Liver (tissue), 9 donors: Measurements from ENCODE around the gene CDH23. TPM values are rescaled to one million over a fixed set of nuclear protein-coding genes. Genes with fewer than 3 reads are reported as not detected.
A peak's percentile ranks its signal among the peaks of the same experiment; 100 is the strongest.

Experiments used
- DNase-seq: peaks from one replicate; pipeline ENCODE4 v3.0.0-alpha.2; 2017; ENCODE audit warnings: low spot score
- H3K27ac ChIP-seq, 2 donors: one replicate each; pipeline ENCODE4 v1.7.0; 2013; ENCODE audit warnings: inconsistent platforms in 2 of 2, low read length in 2 of 2, control low read depth in 1 of 2, low read depth in 1 of 2, mild to moderate bottlenecking in 1 of 2
- H3K27me3 ChIP-seq, 4 donors: one replicate each; pipeline versions ENCODE4 v1.6.1 to v1.7.0; 2013; ENCODE audit warnings: low read length in 3 of 4, inconsistent platforms in 1 of 4, mild to moderate bottlenecking in 1 of 4, moderate library complexity in 1 of 4; ENCODE audit not compliant: control insufficient read depth in 4 of 4, insufficient read depth in 4 of 4
- H3K36me3 ChIP-seq, 4 donors: one replicate each; pipeline versions ENCODE4 v1.6.1 to v1.7.0; 2013; ENCODE audit warnings: low read length in 3 of 4, mild to moderate bottlenecking in 3 of 4, low read depth in 1 of 4, moderate library complexity in 1 of 4; ENCODE audit not compliant: control insufficient read depth in 4 of 4, insufficient read depth in 3 of 4
- H3K4me1 ChIP-seq, 4 donors: one replicate each; pipeline versions ENCODE4 v1.6.1 to v1.7.0; 2013; ENCODE audit warnings: low read length in 3 of 4, mild to moderate bottlenecking in 3 of 4, moderate library complexity in 1 of 4; ENCODE audit not compliant: control insufficient read depth in 4 of 4, insufficient read depth in 4 of 4
- H3K4me3 ChIP-seq, 3 donors: one replicate each; pipeline versions ENCODE4 v1.6.1 to v1.7.0; 2013; ENCODE audit warnings: low read length in 3 of 3, control low read depth in 1 of 3, low read depth in 1 of 3, mild to moderate bottlenecking in 1 of 3
- H3K9ac ChIP-seq, 2 donors: one replicate each; pipeline ENCODE4 v1.7.0; 2013; ENCODE audit warnings: low read length in 2 of 2, mild to moderate bottlenecking in 2 of 2, moderate library complexity in 2 of 2, control low read depth in 1 of 2, low read depth in 1 of 2
- H3K9me3 ChIP-seq, 4 donors: one replicate each; pipeline versions ENCODE4 v1.6.1 to v1.7.0; 2013; ENCODE audit warnings: low read length in 3 of 4; ENCODE audit not compliant: control insufficient read depth in 4 of 4
- CTCF ChIP-seq: fragments of 150-350 bp; IDR thresholded peaks from 2 replicates; pipeline ENCODE4 v1.5.1; 2017; ENCODE audit warnings: improper control_type of control experiment, low read depth, low read length; ENCODE audit not compliant: missing input control
- EGR1 ChIP-seq, 2 donors: IDR thresholded peaks; 2 replicates each; pipeline ENCODE4 v1.6.1; 2016 to 2018; ENCODE audit warnings: antibody characterized with exemption in 2 of 2, low read depth in 2 of 2
- FOXA1 ChIP-seq: IDR thresholded peaks from 2 replicates; pipeline ENCODE4 v1.6.1; 2016; ENCODE audit warnings: antibody characterized with exemption
- FOXA2 ChIP-seq: IDR thresholded peaks from 2 replicates; pipeline ENCODE4 v1.6.1; 2016; ENCODE audit warnings: antibody characterized with exemption
- GABPA ChIP-seq, 2 donors: IDR thresholded peaks in 1 of 2; conservative IDR thresholded peaks in 1 of 2; 2 replicates each; pipeline ENCODE4 v1.6.1; 2016; ENCODE audit warnings: antibody characterized with exemption in 2 of 2, mild to moderate bottlenecking in 1 of 2, moderate library complexity in 1 of 2
- HNF4A ChIP-seq, 2 donors: conservative IDR thresholded peaks; 2 replicates each; pipeline ENCODE4 v1.6.1; 2016; ENCODE audit warnings: antibody characterized with exemption in 2 of 2, mild to moderate bottlenecking in 2 of 2
- HNF4G ChIP-seq: IDR thresholded peaks from 2 replicates; pipeline ENCODE4 v1.6.1; 2016; ENCODE audit warnings: antibody characterized with exemption
- JUND ChIP-seq, 2 donors: IDR thresholded peaks; 2 replicates each; pipeline ENCODE4 v1.6.1; 2016; ENCODE audit warnings: antibody characterized with exemption in 2 of 2
- NR2F2 ChIP-seq: IDR thresholded peaks from 2 replicates; pipeline ENCODE4 v1.6.1; 2016; ENCODE audit warnings: antibody characterized with exemption
- RAD21 ChIP-seq, 2 donors: IDR thresholded peaks; 2 replicates each; pipeline ENCODE4 v1.6.1; 2016; ENCODE audit warnings: antibody characterized with exemption in 2 of 2, mild to moderate bottlenecking in 2 of 2
- RXRA ChIP-seq, 2 donors: IDR thresholded peaks; 2 replicates each; pipeline ENCODE4 v1.6.1; 2017 to 2018; ENCODE audit warnings: antibody characterized with exemption in 2 of 2, mild to moderate bottlenecking in 1 of 2
- SP1 ChIP-seq: IDR thresholded peaks from 2 replicates; pipeline ENCODE4 v1.6.1; 2018; ENCODE audit warnings: antibody characterized with exemption, mild to moderate bottlenecking
- TAF1 ChIP-seq: conservative IDR thresholded peaks from 2 replicates; pipeline ENCODE4 v1.6.1; 2016; ENCODE audit warnings: antibody characterized with exemption, mild to moderate bottlenecking
- YY1 ChIP-seq: IDR thresholded peaks from 2 replicates; pipeline ENCODE4 v1.6.1; 2016; ENCODE audit warnings: antibody characterized with exemption, mild to moderate bottlenecking
- ZBTB33 ChIP-seq: IDR thresholded peaks from 2 replicates; pipeline ENCODE4 v1.6.1; 2016; ENCODE audit warnings: antibody characterized with exemption
- WGBS: extraction: QIAGEN DNeasy Blood & Tissue Kit; methylation state at CpG from one replicate; pipeline ENCODE4 v1.1.7; 2013; 5-methylcytosine and 5-hydroxymethylcytosine counted together
- polyA plus RNA-seq, 2 donors: library from polyadenylated mRNA; stranded (reverse) in 1 of 2; unstranded in 1 of 2; fragments of 200-250 nt in 1 of 2; fragments of >200 nt in 1 of 2; fragmentation: Nextera tagmentation in 1 of 2; extraction: Ambion mirVana in 1 of 2; gene quantifications; one replicate each; pipeline versions ENCODE4 v1.2.1 to v1.2.3, GENCODE V29; 2013 to 2015
- total RNA-seq, 2 donors: library from RNA; depleted of rRNA; stranded (reverse); fragments of >200 nt; gene quantifications; one replicate each; pipeline ENCODE4 v1.2.3, GENCODE V29; 2014
- TF ChIP-seq, protein P1 (sequence below): IDR thresholded peaks from 2 replicates; pipeline ENCODE4 v1.6.1; 2016; ENCODE audit warnings: antibody characterized with exemption
- TF ChIP-seq, protein P2 (sequence below): IDR thresholded peaks from 2 replicates; pipeline ENCODE4 v1.6.1; 2016; ENCODE audit warnings: antibody characterized with exemption, mild to moderate bottlenecking
- TF ChIP-seq, protein P3 (sequence below): IDR thresholded peaks from 2 replicates; pipeline ENCODE4 v1.6.1; 2016; ENCODE audit warnings: antibody characterized with exemption
- donor health status: healthy.
- donor health status: healthy.
- donor health status: healthy.
- donor health status: healthy.
- donor health status: healthy.

The CDH23 gene
- total and polyA plus RNA-seq, 4 donors: 1.5 to 4.7 (median 3.4) TPM

GRCh38 chr10:71406878-71407277, 10.2 kb downstream of the CDH23 start:
- peaks cover 0 to 4% (median 1%) of the 10 kb centered on the region in 4 donors for H3K9me3 ChIP-seq
- H3K9ac ChIP-seq: no peak overlapping the region
- no peak overlapping the region for H3K27ac ChIP-seq
- H3K36me3 ChIP-seq: no peaks in the 10 kb centered on the region
- no peaks in the 10 kb centered on the region for H3K4me1 ChIP-seq
- 95% methylated on average over 3 of the region's 3 CpGs for WGBS
- TF ChIP-seq GABPA (IDR thresholded peaks at IDR 0.05 in 1 of 2, conservative IDR thresholded peaks at IDR 0.05 in 1 of 2) (no peak), YY1 (no peak), EGR1 (IDR thresholded peaks at IDR 0.05; ENCODE audit: low read depth in 2 of 2) (no peak), JUND (IDR thresholded peaks at IDR 0.05) (no peak), TAF1 (no peak), NR2F2 (no peak), CTCF (no peak), ZBTB33 (no peak)
- TF ChIP-seq, protein P1, sequence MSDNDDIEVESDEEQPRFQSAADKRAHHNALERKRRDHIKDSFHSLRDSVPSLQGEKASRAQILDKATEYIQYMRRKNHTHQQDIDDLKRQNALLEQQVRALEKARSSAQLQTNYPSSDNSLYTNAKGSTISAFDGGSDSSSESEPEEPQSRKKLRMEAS: no peak
- H3K27me3 ChIP-seq: no peaks in the 10 kb centered on the region
- no peak for DNase-seq
- no peak overlapping the region for H3K4me3 ChIP-seq

GRCh38 chr10:71408436-71409225, 11.9 kb downstream of the CDH23 start:
- Histone ChIP-seq H3K27ac (no peak overlapping the region), H3K4me3 (no peak overlapping the region), H3K27me3 (no peaks in the 10 kb centered on the region), H3K9me3 (peaks cover 0 to 5% (median 1%) of the 10 kb centered on the region in 4 donors), H3K9ac (no peak overlapping the region), H3K36me3 (no peaks in the 10 kb centered on the region), H3K4me1 (no peaks in the 10 kb centered on the region)
- 83% methylated on average over 9 of the region's 9 CpGs for WGBS
- peak; percentile 24 for DNase-seq
- TF ChIP-seq HNF4G (no peak), HNF4A (conservative IDR thresholded peaks at IDR 0.05) (no peak), CTCF (no peak), ZBTB33 (no peak), YY1 (no peak), RAD21 (IDR thresholded peaks at IDR 0.05) (no peak), TAF1 (no peak), RXRA (IDR thresholded peaks at IDR 0.05) (no peak), NR2F2 (no peak), EGR1 (IDR thresholded peaks at IDR 0.05; ENCODE audit: low read depth in 2 of 2) (no peak), FOXA2 (no peak), GABPA (IDR thresholded peaks at IDR 0.05 in 1 of 2, conservative IDR thresholded peaks at IDR 0.05 in 1 of 2) (no peak), SP1 (no peak), FOXA1 (no peak)
- TF ChIP-seq, protein P2, sequence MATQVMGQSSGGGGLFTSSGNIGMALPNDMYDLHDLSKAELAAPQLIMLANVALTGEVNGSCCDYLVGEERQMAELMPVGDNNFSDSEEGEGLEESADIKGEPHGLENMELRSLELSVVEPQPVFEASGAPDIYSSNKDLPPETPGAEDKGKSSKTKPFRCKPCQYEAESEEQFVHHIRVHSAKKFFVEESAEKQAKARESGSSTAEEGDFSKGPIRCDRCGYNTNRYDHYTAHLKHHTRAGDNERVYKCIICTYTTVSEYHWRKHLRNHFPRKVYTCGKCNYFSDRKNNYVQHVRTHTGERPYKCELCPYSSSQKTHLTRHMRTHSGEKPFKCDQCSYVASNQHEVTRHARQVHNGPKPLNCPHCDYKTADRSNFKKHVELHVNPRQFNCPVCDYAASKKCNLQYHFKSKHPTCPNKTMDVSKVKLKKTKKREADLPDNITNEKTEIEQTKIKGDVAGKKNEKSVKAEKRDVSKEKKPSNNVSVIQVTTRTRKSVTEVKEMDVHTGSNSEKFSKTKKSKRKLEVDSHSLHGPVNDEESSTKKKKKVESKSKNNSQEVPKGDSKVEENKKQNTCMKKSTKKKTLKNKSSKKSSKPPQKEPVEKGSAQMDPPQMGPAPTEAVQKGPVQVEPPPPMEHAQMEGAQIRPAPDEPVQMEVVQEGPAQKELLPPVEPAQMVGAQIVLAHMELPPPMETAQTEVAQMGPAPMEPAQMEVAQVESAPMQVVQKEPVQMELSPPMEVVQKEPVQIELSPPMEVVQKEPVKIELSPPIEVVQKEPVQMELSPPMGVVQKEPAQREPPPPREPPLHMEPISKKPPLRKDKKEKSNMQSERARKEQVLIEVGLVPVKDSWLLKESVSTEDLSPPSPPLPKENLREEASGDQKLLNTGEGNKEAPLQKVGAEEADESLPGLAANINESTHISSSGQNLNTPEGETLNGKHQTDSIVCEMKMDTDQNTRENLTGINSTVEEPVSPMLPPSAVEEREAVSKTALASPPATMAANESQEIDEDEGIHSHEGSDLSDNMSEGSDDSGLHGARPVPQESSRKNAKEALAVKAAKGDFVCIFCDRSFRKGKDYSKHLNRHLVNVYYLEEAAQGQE: no peak
- TF ChIP-seq, protein P3, sequence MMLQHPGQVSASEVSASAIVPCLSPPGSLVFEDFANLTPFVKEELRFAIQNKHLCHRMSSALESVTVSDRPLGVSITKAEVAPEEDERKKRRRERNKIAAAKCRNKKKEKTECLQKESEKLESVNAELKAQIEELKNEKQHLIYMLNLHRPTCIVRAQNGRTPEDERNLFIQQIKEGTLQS: no peak
- TF ChIP-seq, protein P1: no peak
